Mammary epithelial cell (primary cell): ENCODE measurements around the gene CDK17.

Experiments used
- EZH2 ChIP-seq: IDR thresholded peaks from 2 replicates; pipeline ENCODE4 v1.6.1; 2012; ENCODE audit warnings: low read length, inconsistent platforms, borderline replicate concordance
- TF ChIP-seq, protein P1 (sequence below), 2 donors: IDR thresholded peaks in 1 of 2; conservative IDR thresholded peaks in 1 of 2; 2 replicates each; pipeline ENCODE4 v1.5.1; 2011 to 2012; ENCODE audit warnings: inconsistent platforms in 2 of 2, low read length in 2 of 2, mild to moderate bottlenecking in 2 of 2, control low read depth in 1 of 2, low read depth in 1 of 2; ENCODE audit not compliant: insufficient read depth in 1 of 2; ENCODE audit errors: extremely low read depth in 1 of 2

DNA sequence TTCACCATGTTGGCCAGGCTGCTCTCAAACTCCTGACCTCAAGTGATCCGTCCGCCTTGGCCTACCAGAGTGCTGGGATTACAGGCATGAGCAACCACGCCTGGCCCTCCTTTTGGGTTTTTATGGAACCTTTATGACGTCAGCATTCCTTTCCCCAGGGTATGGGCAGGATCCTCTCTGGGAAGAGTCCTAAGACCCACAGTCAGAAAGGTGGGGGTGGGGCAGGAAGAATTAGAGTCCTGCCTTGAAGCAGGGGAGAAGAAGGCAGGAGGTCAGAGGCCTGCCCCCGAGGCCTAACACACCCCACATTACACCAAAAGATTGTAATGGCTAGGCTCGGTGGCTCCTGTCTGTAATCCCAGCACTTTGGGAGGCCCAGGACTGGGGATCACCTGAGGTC, 30.8 kb upstream of the CDK17 start:
- TF ChIP-seq, protein P1, sequence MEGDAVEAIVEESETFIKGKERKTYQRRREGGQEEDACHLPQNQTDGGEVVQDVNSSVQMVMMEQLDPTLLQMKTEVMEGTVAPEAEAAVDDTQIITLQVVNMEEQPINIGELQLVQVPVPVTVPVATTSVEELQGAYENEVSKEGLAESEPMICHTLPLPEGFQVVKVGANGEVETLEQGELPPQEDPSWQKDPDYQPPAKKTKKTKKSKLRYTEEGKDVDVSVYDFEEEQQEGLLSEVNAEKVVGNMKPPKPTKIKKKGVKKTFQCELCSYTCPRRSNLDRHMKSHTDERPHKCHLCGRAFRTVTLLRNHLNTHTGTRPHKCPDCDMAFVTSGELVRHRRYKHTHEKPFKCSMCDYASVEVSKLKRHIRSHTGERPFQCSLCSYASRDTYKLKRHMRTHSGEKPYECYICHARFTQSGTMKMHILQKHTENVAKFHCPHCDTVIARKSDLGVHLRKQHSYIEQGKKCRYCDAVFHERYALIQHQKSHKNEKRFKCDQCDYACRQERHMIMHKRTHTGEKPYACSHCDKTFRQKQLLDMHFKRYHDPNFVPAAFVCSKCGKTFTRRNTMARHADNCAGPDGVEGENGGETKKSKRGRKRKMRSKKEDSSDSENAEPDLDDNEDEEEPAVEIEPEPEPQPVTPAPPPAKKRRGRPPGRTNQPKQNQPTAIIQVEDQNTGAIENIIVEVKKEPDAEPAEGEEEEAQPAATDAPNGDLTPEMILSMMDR (conservative IDR thresholded peaks at IDR 0.05 in 1 of 2, IDR thresholded peaks at IDR 0.05 in 1 of 2; ENCODE audit: extremely low read depth in 1 of 2, insufficient read depth in 1 of 2, low read depth in 1 of 2, low read length in 2 of 2) = no peak
- TF ChIP-seq EZH2 = no peak
